GM12878 (cell line): ENCODE data around the gene KMT2E. TPM values are rescaled to one million over a fixed set of nuclear protein-coding genes. Genes with fewer than 3 reads are reported as not detected.

Experiments
- RAD21 ChIP-seq: IDR thresholded peaks from 2 replicates; pipeline ENCODE4 v1.6.1; 2011; ENCODE audit warnings: mild to moderate bottlenecking, low read depth, low read length, moderate library complexity; ENCODE audit not compliant: insufficient read depth
- SIX5 ChIP-seq: IDR thresholded peaks from 2 replicates; pipeline ENCODE4 v1.6.1; 2011; ENCODE audit warnings: mild to moderate bottlenecking, low read depth, low read length, moderate library complexity; ENCODE audit not compliant: severe bottlenecking
- SMARCA5 ChIP-seq: fragments of 450-650 bp; IDR thresholded peaks from 2 replicates; pipeline ENCODE4 v1.6.1; 2017; ENCODE audit warnings: mild to moderate bottlenecking
- YY1 ChIP-seq: IDR thresholded peaks from 2 replicates; pipeline ENCODE4 v1.6.1; 2011; ENCODE audit warnings: low read depth, mild to moderate bottlenecking, low read length
- polyA plus RNA-seq, 11 experiments: library from polyadenylated mRNA; depleted of rRNA in 4 of 11; unstranded in 6 of 11; stranded (reverse) in 5 of 11; fragments of >200 nt; fragmentation: Nextera tagmentation in 4 of 11; fragmentation: Illumina TruSeq in 1 of 11; extraction: Ambion mirVana in 4 of 11; extraction: Trizol in 1 of 11; gene quantifications; 1 replicate in 1 of 11; 2 replicates in 10 of 11; pipeline versions ENCODE4 v1.2.1 to v1.2.3, GENCODE V29; 2011 to 2016; ENCODE audit warnings: inconsistent platforms in 2 of 11, missing spikeins in 2 of 11, low read depth in 1 of 11
- total RNA-seq, 4 experiments: library from RNA; depleted of rRNA in 3 of 4; stranded (reverse); fragments of >200 nt in 3 of 4; fragmentation: Illumina TruSeq in 1 of 4; extraction: Trizol in 1 of 4; gene quantifications; 2 replicates each; pipeline versions ENCODE4 v1.2.1 to v1.2.3, GENCODE V29; 2013 to 2021
- TF ChIP-seq, protein P1 (sequence below): fragments of 450-650 bp; formaldehyde crosslinking; IDR thresholded peaks from 2 replicates; pipeline ENCODE4 v1.4.0; 2020; ENCODE audit warnings: mild to moderate bottlenecking, moderate library complexity
- TF ChIP-seq, protein P2 (sequence below): IDR thresholded peaks from 2 replicates; pipeline ENCODE4 v1.6.1; 2011; ENCODE audit warnings: borderline replicate concordance, low read depth, mild to moderate bottlenecking, moderate library complexity, low read length; ENCODE audit not compliant: insufficient read depth, poor library complexity, severe bottlenecking
- TF ChIP-seq, protein P3 (sequence below): fragments of 450-650 bp; formaldehyde crosslinking; IDR thresholded peaks from 2 replicates; pipeline ENCODE4 v1.4.0; 2022; ENCODE audit warnings: mild to moderate bottlenecking, moderate library complexity

The KMT2E gene
- total and polyA plus RNA-seq, 10 of the 15 experiments (the other 5 are each of a cell fraction or from before 2014, with no cell fraction given) = 13.2 to 68.1 (median 34.1) TPM

DNA sequence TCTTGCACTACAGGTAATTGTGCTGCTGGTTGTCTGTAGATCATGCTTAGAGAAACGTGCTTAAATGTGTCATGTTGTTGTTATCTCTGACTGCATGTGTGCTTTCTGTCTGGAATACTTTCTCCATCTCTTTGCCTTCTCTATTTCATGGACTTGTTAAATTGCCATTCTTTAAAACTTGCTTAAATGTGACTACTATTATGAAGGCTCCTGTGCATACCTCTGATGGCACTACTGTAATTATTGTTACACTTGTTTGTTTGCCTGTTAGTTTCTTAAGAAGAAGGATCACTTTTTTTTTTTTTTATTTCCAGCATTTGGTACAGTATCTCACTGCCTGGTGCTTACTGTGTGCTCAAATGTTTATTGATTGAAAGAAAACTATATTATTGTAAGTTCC, 41.6 kb downstream of the KMT2E start (continued):
- TF ChIP-seq SIX5 (no peak), RAD21 (no peak), YY1 (no peak), SMARCA5 (no peak)
- TF ChIP-seq, protein P1, sequence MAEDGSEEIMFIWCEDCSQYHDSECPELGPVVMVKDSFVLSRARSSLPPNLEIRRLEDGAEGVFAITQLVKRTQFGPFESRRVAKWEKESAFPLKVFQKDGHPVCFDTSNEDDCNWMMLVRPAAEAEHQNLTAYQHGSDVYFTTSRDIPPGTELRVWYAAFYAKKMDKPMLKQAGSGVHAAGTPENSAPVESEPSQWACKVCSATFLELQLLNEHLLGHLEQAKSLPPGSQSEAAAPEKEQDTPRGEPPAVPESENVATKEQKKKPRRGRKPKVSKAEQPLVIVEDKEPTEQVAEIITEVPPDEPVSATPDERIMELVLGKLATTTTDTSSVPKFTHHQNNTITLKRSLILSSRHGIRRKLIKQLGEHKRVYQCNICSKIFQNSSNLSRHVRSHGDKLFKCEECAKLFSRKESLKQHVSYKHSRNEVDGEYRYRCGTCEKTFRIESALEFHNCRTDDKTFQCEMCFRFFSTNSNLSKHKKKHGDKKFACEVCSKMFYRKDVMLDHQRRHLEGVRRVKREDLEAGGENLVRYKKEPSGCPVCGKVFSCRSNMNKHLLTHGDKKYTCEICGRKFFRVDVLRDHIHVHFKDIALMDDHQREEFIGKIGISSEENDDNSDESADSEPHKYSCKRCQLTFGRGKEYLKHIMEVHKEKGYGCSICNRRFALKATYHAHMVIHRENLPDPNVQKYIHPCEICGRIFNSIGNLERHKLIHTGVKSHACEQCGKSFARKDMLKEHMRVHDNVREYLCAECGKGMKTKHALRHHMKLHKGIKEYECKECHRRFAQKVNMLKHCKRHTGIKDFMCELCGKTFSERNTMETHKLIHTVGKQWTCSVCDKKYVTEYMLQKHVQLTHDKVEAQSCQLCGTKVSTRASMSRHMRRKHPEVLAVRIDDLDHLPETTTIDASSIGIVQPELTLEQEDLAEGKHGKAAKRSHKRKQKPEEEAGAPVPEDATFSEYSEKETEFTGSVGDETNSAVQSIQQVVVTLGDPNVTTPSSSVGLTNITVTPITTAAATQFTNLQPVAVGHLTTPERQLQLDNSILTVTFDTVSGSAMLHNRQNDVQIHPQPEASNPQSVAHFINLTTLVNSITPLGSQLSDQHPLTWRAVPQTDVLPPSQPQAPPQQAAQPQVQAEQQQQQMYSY (CRISPR knock-in tag) = no peak
- TF ChIP-seq, protein P2, sequence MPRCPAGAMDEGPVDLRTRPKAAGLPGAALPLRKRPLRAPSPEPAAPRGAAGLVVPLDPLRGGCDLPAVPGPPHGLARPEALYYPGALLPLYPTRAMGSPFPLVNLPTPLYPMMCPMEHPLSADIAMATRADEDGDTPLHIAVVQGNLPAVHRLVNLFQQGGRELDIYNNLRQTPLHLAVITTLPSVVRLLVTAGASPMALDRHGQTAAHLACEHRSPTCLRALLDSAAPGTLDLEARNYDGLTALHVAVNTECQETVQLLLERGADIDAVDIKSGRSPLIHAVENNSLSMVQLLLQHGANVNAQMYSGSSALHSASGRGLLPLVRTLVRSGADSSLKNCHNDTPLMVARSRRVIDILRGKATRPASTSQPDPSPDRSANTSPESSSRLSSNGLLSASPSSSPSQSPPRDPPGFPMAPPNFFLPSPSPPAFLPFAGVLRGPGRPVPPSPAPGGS = no peak
- TF ChIP-seq, protein P3, sequence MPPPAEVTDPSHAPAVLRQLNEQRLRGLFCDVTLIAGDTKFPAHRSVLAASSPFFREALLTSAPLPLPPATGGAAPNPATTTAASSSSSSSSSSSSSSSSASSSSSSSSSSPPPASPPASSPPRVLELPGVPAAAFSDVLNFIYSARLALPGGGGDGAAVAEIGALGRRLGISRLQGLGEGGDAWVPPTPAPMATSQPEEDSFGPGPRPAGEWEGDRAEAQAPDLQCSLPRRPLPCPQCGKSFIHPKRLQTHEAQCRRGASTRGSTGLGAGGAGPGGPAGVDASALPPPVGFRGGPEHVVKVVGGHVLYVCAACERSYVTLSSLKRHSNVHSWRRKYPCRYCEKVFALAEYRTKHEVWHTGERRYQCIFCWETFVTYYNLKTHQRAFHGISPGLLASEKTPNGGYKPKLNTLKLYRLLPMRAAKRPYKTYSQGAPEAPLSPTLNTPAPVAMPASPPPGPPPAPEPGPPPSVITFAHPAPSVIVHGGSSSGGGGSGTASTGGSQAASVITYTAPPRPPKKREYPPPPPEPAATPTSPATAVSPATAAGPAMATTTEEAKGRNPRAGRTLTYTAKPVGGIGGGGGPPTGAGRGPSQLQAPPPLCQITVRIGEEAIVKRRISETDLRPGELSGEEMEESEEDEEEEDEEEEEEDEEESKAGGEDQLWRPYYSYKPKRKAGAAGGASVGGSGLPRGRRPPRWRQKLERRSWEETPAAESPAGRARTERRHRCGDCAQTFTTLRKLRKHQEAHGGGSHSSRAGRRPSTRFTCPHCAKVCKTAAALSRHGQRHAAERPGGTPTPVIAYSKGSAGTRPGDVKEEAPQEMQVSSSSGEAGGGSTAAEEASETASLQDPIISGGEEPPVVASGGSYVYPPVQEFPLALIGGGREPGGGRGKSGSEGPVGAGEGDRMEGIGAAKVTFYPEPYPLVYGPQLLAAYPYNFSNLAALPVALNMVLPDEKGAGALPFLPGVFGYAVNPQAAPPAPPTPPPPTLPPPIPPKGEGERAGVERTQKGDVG (CRISPR knock-in tag) = no peak
